Osteocyte (in vitro differentiated cells): Measurements from ENCODE around the gene SSC4D. TPM values are rescaled to one million over a fixed set of nuclear protein-coding genes. Genes with fewer than 3 reads are reported as not detected.
"Not testable (repeated sequence)": the region's sequence is repeated elsewhere in the genome, so short reads cannot be mapped to it uniquely, and the experiment has no call there.

ENCODE experiments used
- DNase-seq: peaks from one replicate; pipeline ENCODE4 v3.0.0; 2021; ENCODE audit warnings: mixed read lengths; ENCODE audit not compliant: unreplicated experiment; ENCODE audit errors: extremely low spot score
- H3K27ac Mint-ChIP-seq: one replicate; pipeline ENCODE4 v1.8.0; 2021; ENCODE audit warnings: mild to moderate bottlenecking, mixed read lengths; ENCODE audit not compliant: unreplicated experiment
- H3K27me3 Mint-ChIP-seq: one replicate; pipeline ENCODE4 v1.8.0; 2021; ENCODE audit warnings: mixed read lengths; ENCODE audit not compliant: unreplicated experiment
- H3K36me3 Mint-ChIP-seq: one replicate; pipeline ENCODE4 v1.8.0; 2021; ENCODE audit warnings: mixed read lengths; ENCODE audit not compliant: unreplicated experiment
- H3K4me1 Mint-ChIP-seq: one replicate; pipeline ENCODE4 v1.8.0; 2021; ENCODE audit warnings: mixed read lengths; ENCODE audit not compliant: unreplicated experiment
- H3K4me3 Mint-ChIP-seq: one replicate; pipeline ENCODE4 v1.8.0; 2021; ENCODE audit warnings: mild to moderate bottlenecking, moderate library complexity, mixed read lengths; ENCODE audit not compliant: unreplicated experiment
- H3K9me3 Mint-ChIP-seq: one replicate; pipeline ENCODE4 v1.8.0; 2021; ENCODE audit warnings: mixed read lengths; ENCODE audit not compliant: unreplicated experiment
- CTCF ChIP-seq: fragments of 200-600 bp; sonication (generic); IDR thresholded peaks from 2 replicates; pipeline ENCODE4 v1.5.0; 2021; ENCODE audit warnings: antibody characterized with exemption, mild to moderate bottlenecking, moderate library complexity
- total RNA-seq: library from RNA; stranded (reverse); gene quantifications from 2 replicates; pipeline ENCODE4 v1.2.1, GENCODE V29; 2021

The SSC4D gene
- total RNA-seq, 1 donor from 2014 or later, result 0.89 TPM

GRCh38 chr7:76427635-76428034 is 18.1 kb upstream of the SSC4D start:
- H3K27me3 Mint-ChIP-seq, result no peaks in the 10 kb centered on the region
- no peak for TF ChIP-seq CTCF
- H3K4me1 Mint-ChIP-seq, result peaks cover 19% of the 10 kb centered on the region
- no peak overlapping the region for H3K4me3 Mint-ChIP-seq
- no peaks in the 10 kb centered on the region for H3K36me3 Mint-ChIP-seq
- H3K9me3 Mint-ChIP-seq, result no peaks in the 10 kb centered on the region
- H3K27ac Mint-ChIP-seq, result no peak overlapping the region
- DNase-seq, result no peak

GRCh38 chr7:76426246-76426645 is 16.7 kb upstream of the SSC4D start:
- Mint-ChIP-seq H3K4me1 (peaks cover 23% of the 10 kb centered on the region), H3K9me3 (no peaks in the 10 kb centered on the region), H3K27me3 (no peaks in the 10 kb centered on the region), H3K36me3 (no peaks in the 10 kb centered on the region), H3K27ac (no peak overlapping the region), H3K4me3 (no peak overlapping the region)
- TF ChIP-seq CTCF, result no peak
- no peak for DNase-seq

- not testable (repeated sequence) for H3K9me3 Mint-ChIP-seq, H3K27me3 Mint-ChIP-seq, DNase-seq, H3K36me3 Mint-ChIP-seq, H3K27ac Mint-ChIP-seq, H3K4me3 Mint-ChIP-seq
- peaks cover 27% of the 10 kb centered on the region for H3K4me1 Mint-ChIP-seq
These were observed 16.1 kb upstream of the SSC4D start for GRCh38 chr7:76425558-76425957.

GRCh38 chr7:76425156-76425555 is 15.7 kb upstream of the SSC4D start:
- DNase-seq, result no peak
- Mint-ChIP-seq H3K27me3 (no peaks in the 10 kb centered on the region), H3K27ac (no peak overlapping the region), H3K4me3 (no peak overlapping the region), H3K4me1 (peaks cover 31% of the 10 kb centered on the region), H3K36me3 (no peaks in the 10 kb centered on the region), H3K9me3 (no peaks in the 10 kb centered on the region)
- no peak for TF ChIP-seq CTCF

GRCh38 chr7:76424413-76425111 is 15.1 kb upstream of the SSC4D start, which contains the start of gene ZP3:
Gene ZP3 (plus strand): TSS chr7:76424950. CDS start chr7:76424965, 15 bp downstream.
- Mint-ChIP-seq H3K4me3 (no peak within 1 kb of the TSS), H3K27me3 (no peaks in the 10 kb centered on the region), H3K4me1 (peaks cover 33% of the 10 kb centered on the region), H3K27ac (no peak within 1 kb of the TSS), H3K36me3 (no peaks in the 10 kb centered on the region), H3K9me3 (no peaks in the 10 kb centered on the region)
- DNase-seq, result no peak
- no peak for TF ChIP-seq CTCF
